ENCODE measurements around the gene ASH1L. TPM values are rescaled to one million over a fixed set of nuclear protein-coding genes. Genes with fewer than 3 reads are reported as not detected.

ASH1L gene
- total RNA-seq, 1 experiment from 2014 or later, result 36.0 TPM

GRCh38 chr1:155537193-155537592 lies 25.4 kb downstream of the ASH1L start:
- no peak for TF ChIP-seq EZH2 (IDR thresholded peaks at IDR 0.05; ENCODE audit: low read depth)
- no peak for TF ChIP-seq CTCF (conservative IDR thresholded peaks at IDR 0.05)
- ChIA-PET CTCF (no interaction called here), POLR2A (ENCODE audit: unreplicated experiment) (no interaction called here)
- Histone ChIP-seq H3K4me1 (replicated peaks; ENCODE audit: insufficient read depth) (no peaks in the 10 kb centered on the region), H3K9me2 (ENCODE audit: insufficient read depth) (no peaks in the 10 kb centered on the region), H3K27ac (no peak overlapping the region), H3K4me2 (no peak overlapping the region), H3K9me3 (ENCODE audit: insufficient read depth, low read depth) (no peaks in the 10 kb centered on the region), H3K36me3 (ENCODE audit: low read depth) (no peaks in the 10 kb centered on the region), H3K4me3 (no peak overlapping the region), H2AFZ (no peak overlapping the region), H3K79me2 (ENCODE audit: low read depth) (peaks cover 86% of the 10 kb centered on the region), H3F3A (ENCODE audit: insufficient read depth, low read depth) (peaks cover 16% of the 10 kb centered on the region; the same call in 1 of the 2 replicates), H3K27me3 (ENCODE audit: insufficient read depth, low read depth) (no peaks in the 10 kb centered on the region), H4K20me1 (ENCODE audit: insufficient read depth) (peaks cover 44% of the 10 kb centered on the region)
- intact Hi-C loops (cut with micrococcal nuclease; ENCODE audit: unreplicated experiment), result no loop called here
- no peak for DNase-seq
- BruUV-seq (replicated peaks), result no TSS peak

- ChIA-PET CTCF (no interaction called here), POLR2A (ENCODE audit: unreplicated experiment) (no interaction called here)
- Histone ChIP-seq H4K20me1 (ENCODE audit: insufficient read depth) (peaks cover 31% of the 10 kb centered on the region), H3K9me2 (ENCODE audit: insufficient read depth) (no peaks in the 10 kb centered on the region), H3F3A (ENCODE audit: insufficient read depth, low read depth) (peaks cover 24% of the 10 kb centered on the region; the same call in 1 of the 2 replicates), H3K9me3 (ENCODE audit: insufficient read depth, low read depth) (0 out of 2 replicates have a peak, but pooled peaks cover 4% of the 10 kb centered on the region), H3K4me2 (no peak overlapping the region), H3K36me3 (ENCODE audit: low read depth) (no peaks in the 10 kb centered on the region), H3K4me3 (no peak overlapping the region), H2AFZ (no peak overlapping the region), H3K27ac (no peak overlapping the region), H3K79me2 (ENCODE audit: low read depth) (peaks cover 85% of the 10 kb centered on the region), H3K27me3 (ENCODE audit: insufficient read depth, low read depth) (no peaks in the 10 kb centered on the region), H3K4me1 (replicated peaks; ENCODE audit: insufficient read depth) (no peaks in the 10 kb centered on the region)
- intact Hi-C loops (cut with micrococcal nuclease; ENCODE audit: unreplicated experiment), result no loop called here
- no peak for TF ChIP-seq EZH2 (IDR thresholded peaks at IDR 0.05; ENCODE audit: low read depth)
- TF ChIP-seq CTCF (conservative IDR thresholded peaks at IDR 0.05), result no peak
- no peak for DNase-seq
- BruUV-seq (replicated peaks), result no TSS peak
These were observed 31.0 kb downstream of the ASH1L start for GRCh38 chr1:155531624-155532023.

- BruUV-seq (replicated peaks), result no TSS peak
- CTCF ChIA-PET, result no interaction called here
These were observed 32.7 kb downstream of the ASH1L start for GRCh38 chr1:155529929-155530328.

More at GRCh38 chr1:155529929-155530328, 32.7 kb downstream of the ASH1L start:
- POLR2A ChIA-PET (ENCODE audit: unreplicated experiment), result interaction anchor here (0.6 kb wide), 1 partner anchor 206 kb away, joined by 3 read pairs; no protein-coding TSS in a partner anchor
- Histone ChIP-seq H3K9me3 (ENCODE audit: insufficient read depth, low read depth) (0 out of 2 replicates have a peak, but pooled peaks cover 4% of the 10 kb centered on the region), H3K4me3 (no peak overlapping the region), H3K27ac (no peak overlapping the region), H3K27me3 (ENCODE audit: insufficient read depth, low read depth) (no peaks in the 10 kb centered on the region), H2AFZ (no peak overlapping the region), H3K4me2 (no peak overlapping the region), H3F3A (ENCODE audit: insufficient read depth, low read depth) (peaks cover 16% of the 10 kb centered on the region; the same call in 1 of the 2 replicates), H3K9me2 (ENCODE audit: insufficient read depth) (no peaks in the 10 kb centered on the region), H3K4me1 (replicated peaks; ENCODE audit: insufficient read depth) (no peaks in the 10 kb centered on the region), H3K36me3 (ENCODE audit: low read depth) (no peaks in the 10 kb centered on the region), H3K79me2 (ENCODE audit: low read depth) (peaks cover 82% of the 10 kb centered on the region), H4K20me1 (ENCODE audit: insufficient read depth) (peaks cover 32% of the 10 kb centered on the region)
- intact Hi-C loops (cut with micrococcal nuclease; ENCODE audit: unreplicated experiment), result no loop called here
- TF ChIP-seq CTCF (conservative IDR thresholded peaks at IDR 0.05) (no peak), EZH2 (IDR thresholded peaks at IDR 0.05; ENCODE audit: low read depth) (no peak)
- DNase-seq, result no peak

Data from PC-9 (cell line).